ENCODE data around the gene MRPL43.

Gene MRPL43

DNA sequence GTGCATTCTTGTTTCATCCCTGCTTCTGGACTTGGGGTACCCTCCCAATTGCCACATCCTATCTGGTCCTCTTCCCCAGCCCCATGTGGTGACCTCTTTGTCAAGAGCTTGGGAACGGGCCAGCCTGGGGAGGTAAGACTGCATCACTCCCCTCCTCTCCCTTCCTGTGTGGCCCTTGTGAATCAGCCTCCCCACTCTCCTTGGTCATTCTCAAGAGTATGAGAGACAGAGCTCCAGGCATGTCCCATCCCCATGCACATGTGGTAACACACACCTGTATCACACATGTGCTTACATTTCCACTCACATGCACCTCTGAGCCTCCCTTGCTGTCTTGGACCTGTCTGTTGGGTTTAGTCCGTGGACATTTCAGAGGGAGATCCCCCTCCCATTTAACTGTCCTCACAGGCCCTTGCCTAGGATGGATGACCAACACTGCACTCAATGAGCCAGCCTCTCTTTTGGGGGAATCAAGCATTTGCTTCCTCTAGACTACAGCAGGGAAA, 2.6 kb downstream of the MRPL43 start:
- DNase-seq (no peak), ATAC-seq (ENCODE audit: insufficient read depth, low read depth) (no peak)
- Histone ChIP-seq H3K36me3 (ENCODE audit: insufficient read depth, low read length) (peaks cover 51% of the 10 kb centered on the region), H3K4me3 (ENCODE audit: low read depth in 1 of 2, low read length in 2 of 2) (no peak overlapping the region), H3K4me2 (ENCODE audit: insufficient read depth, low read length) (no peak overlapping the region), H4K20me1 (ENCODE audit: insufficient read depth, low read length) (peaks cover 26% of the 10 kb centered on the region; the same call in 1 of the 2 replicates), H3K27me3 (ENCODE audit: insufficient read depth, low read length, poor library complexity) (no peaks in the 10 kb centered on the region), H3K9ac (ENCODE audit: low read depth, low read length) (no peak overlapping the region), H3K79me2 (ENCODE audit: insufficient read depth, low read length) (peaks cover 44% of the 10 kb centered on the region), H3K9me3 (ENCODE audit: insufficient read depth, low read length, severe bottlenecking) (no peaks in the 10 kb centered on the region), H2AFZ (ENCODE audit: low read depth, low read length) (no peak overlapping the region), H3K27ac (ENCODE audit: low read length) (no peak overlapping the region), H3K4me1 (ENCODE audit: insufficient read depth, low read length) (peaks cover 36% of the 10 kb centered on the region)
- no peak for TF ChIP-seq EZH2 (IDR thresholded peaks at IDR 0.05; ENCODE audit: borderline replicate concordance, low read depth, low read length, severe bottlenecking)
- TF ChIP-seq, protein P1, sequence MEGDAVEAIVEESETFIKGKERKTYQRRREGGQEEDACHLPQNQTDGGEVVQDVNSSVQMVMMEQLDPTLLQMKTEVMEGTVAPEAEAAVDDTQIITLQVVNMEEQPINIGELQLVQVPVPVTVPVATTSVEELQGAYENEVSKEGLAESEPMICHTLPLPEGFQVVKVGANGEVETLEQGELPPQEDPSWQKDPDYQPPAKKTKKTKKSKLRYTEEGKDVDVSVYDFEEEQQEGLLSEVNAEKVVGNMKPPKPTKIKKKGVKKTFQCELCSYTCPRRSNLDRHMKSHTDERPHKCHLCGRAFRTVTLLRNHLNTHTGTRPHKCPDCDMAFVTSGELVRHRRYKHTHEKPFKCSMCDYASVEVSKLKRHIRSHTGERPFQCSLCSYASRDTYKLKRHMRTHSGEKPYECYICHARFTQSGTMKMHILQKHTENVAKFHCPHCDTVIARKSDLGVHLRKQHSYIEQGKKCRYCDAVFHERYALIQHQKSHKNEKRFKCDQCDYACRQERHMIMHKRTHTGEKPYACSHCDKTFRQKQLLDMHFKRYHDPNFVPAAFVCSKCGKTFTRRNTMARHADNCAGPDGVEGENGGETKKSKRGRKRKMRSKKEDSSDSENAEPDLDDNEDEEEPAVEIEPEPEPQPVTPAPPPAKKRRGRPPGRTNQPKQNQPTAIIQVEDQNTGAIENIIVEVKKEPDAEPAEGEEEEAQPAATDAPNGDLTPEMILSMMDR (IDR thresholded peaks at IDR 0.05; ENCODE audit: borderline replicate concordance, extremely low read depth, low read length, poor library complexity, severe bottlenecking): no peak

DNA sequence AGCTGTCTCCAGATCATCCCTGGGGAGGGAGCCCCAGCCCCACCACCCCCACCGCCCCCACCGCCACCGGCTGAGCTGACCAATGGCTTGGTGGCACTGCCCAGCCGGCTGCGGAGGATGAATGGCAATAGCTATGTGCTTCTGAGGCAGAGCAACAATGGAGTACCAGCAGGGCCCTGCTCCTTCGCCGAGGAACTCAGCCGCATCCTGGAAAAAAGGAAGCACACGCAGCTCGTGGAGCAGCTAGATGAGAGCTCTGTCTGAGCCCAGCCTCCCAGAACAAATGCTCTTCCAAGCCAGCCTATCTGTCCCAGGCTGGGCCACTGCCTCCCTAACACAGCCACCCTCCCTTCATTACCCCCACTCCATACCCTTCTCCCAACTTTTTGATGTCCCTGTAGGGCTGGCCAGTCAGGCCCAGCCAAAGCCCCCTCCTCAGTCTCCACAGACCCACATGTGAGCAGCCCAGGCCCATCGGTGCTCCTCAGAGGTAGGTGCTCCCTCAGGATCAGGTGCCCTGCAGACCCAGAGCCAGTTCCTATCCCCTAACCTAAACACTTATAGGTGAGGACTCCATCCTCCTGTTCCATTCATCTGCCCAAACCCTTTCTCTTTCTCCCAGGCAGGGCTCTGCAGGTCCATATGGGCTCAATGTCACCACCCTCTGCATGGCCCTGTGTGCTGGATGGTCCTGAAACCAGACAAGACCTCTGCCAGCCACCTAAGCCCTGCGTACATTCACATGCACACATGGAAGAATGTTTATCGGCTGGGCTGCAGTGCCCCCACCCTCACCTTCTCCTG, 3.2 kb downstream of the MRPL43 start:
- peaks cover 20% of the 10 kb centered on the region; the same call in 1 of the 2 replicates for H4K20me1 ChIP-seq (ENCODE audit: insufficient read depth, low read length)
- no peaks in the 10 kb centered on the region for H3K9me3 ChIP-seq (ENCODE audit: insufficient read depth, low read length, severe bottlenecking)
- peaks cover 37% of the 10 kb centered on the region for H3K79me2 ChIP-seq (ENCODE audit: insufficient read depth, low read length)
- DNase-seq (no peak), ATAC-seq (ENCODE audit: insufficient read depth, low read depth) (no peak)
- H3K4me2 ChIP-seq (ENCODE audit: insufficient read depth, low read length): no peak overlapping the region
- H3K4me1 ChIP-seq (ENCODE audit: insufficient read depth, low read length): peaks cover 30% of the 10 kb centered on the region
- no peak overlapping the region for H2AFZ ChIP-seq (ENCODE audit: low read depth, low read length)
- H3K4me3 ChIP-seq (ENCODE audit: low read depth in 1 of 2, low read length in 2 of 2): no peak overlapping the region
- H3K27me3 ChIP-seq (ENCODE audit: insufficient read depth, low read length, poor library complexity): no peaks in the 10 kb centered on the region
- no peak overlapping the region for H3K27ac ChIP-seq (ENCODE audit: low read length)
- H3K9ac ChIP-seq (ENCODE audit: low read depth, low read length): no peak overlapping the region
- H3K36me3 ChIP-seq (ENCODE audit: insufficient read depth, low read length): peaks cover 45% of the 10 kb centered on the region
- no peak for TF ChIP-seq EZH2 (IDR thresholded peaks at IDR 0.05; ENCODE audit: borderline replicate concordance, low read depth, low read length, severe bottlenecking)
- TF ChIP-seq, protein P1 (IDR thresholded peaks at IDR 0.05; ENCODE audit: borderline replicate concordance, extremely low read depth, low read length, poor library complexity, severe bottlenecking): no peak

DNA sequence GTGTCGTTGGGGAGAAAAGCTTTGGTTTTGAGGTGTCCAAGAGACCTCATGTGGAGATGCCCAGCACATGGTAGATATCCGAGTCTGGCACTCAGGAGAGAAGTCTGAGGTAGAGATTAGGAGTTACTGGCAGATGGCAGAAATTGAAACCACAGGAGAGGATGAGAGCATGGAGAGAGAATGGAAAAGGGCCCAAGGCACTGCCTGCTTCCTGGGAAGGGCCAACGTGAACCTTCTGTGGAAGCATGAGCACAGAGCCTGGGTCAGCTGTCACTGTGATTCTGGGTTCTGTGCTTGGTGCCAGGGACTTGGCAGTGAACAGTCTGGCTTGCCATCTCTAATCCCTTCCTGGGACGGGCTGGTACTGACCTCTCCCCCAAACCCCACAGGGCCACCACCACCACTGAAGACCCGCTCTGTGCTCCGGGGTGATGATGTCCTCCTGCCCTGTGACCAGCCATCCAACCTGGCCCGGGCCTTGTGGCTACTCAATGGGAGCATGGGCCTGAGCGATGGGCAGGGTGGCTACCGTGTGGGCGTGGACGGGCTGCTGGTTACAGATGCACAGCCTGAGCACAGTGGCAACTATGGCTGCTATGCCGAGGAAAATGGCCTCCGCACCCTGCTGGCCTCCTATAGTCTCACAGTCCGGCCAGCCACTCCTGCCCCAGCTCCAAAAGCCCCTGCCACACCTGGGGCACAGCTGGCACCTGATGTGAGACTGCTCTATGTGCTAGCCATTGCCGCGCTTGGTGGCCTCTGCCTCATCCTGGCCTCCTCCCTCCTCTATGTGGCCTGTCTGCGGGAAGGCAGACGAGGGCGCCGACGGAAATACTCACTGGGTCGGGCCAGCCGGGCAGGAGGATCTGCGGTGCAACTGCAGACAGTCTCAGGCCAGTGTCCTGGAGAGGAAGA, 4.1 kb downstream of the MRPL43 start:
- DNase-seq (no peak), ATAC-seq (ENCODE audit: insufficient read depth, low read depth) (no peak)
- no peak overlapping the region for H3K27ac ChIP-seq (ENCODE audit: low read length)
- H2AFZ ChIP-seq (ENCODE audit: low read depth, low read length): no peak overlapping the region
- peaks cover 11% of the 10 kb centered on the region; the same call in 1 of the 2 replicates for H4K20me1 ChIP-seq (ENCODE audit: insufficient read depth, low read length)
- TF ChIP-seq, protein P1 (IDR thresholded peaks at IDR 0.05; ENCODE audit: borderline replicate concordance, extremely low read depth, low read length, poor library complexity, severe bottlenecking): no peak
- TF ChIP-seq EZH2 (IDR thresholded peaks at IDR 0.05; ENCODE audit: borderline replicate concordance, low read depth, low read length, severe bottlenecking): no peak
- peaks cover 37% of the 10 kb centered on the region for H3K36me3 ChIP-seq (ENCODE audit: insufficient read depth, low read length)
- peaks cover 21% of the 10 kb centered on the region for H3K4me1 ChIP-seq (ENCODE audit: insufficient read depth, low read length)
- H3K9ac ChIP-seq (ENCODE audit: low read depth, low read length): no peak overlapping the region
- H3K9me3 ChIP-seq (ENCODE audit: insufficient read depth, low read length, severe bottlenecking): no peaks in the 10 kb centered on the region
- H3K4me2 ChIP-seq (ENCODE audit: insufficient read depth, low read length): no peak overlapping the region
- peaks cover 28% of the 10 kb centered on the region for H3K79me2 ChIP-seq (ENCODE audit: insufficient read depth, low read length)
- H3K27me3 ChIP-seq (ENCODE audit: insufficient read depth, low read length, poor library complexity): no peaks in the 10 kb centered on the region
- no peak overlapping the region for H3K4me3 ChIP-seq (ENCODE audit: low read depth in 1 of 2, low read length in 2 of 2)
